Cardiac muscle cell (in vitro differentiated cells and primary cell): Measurements from ENCODE around the gene C7orf57. TPM values are rescaled to one million over a fixed set of nuclear protein-coding genes. Genes with fewer than 3 reads are reported as not detected.

Experiments
- DNase-seq, 2 donors: peaks; one replicate each; pipeline versions ENCODE4 v3.0.0 to v3.0.0-alpha.2; 2010 to 2017; ENCODE audit warnings: low read depth in 1 of 2, low spot score in 1 of 2
- H3K27ac ChIP-seq: fragments of 200-600 bp; sonication (generic); 2 replicates; pipeline ENCODE4 v1.5.1; 2016
- H3K27me3 ChIP-seq: fragments of 200-600 bp; sonication (generic); 2 replicates; pipeline ENCODE4 v1.6.0; 2016; ENCODE audit warnings: control low read depth
- H3K36me3 ChIP-seq: fragments of 200-600 bp; sonication (generic); 2 replicates; pipeline ENCODE4 v1.5.1; 2016; ENCODE audit warnings: control low read depth
- H3K4me1 ChIP-seq: fragments of 200-600 bp; sonication (generic); 2 replicates; pipeline ENCODE4 v1.8.1; 2017; ENCODE audit warnings: low read depth, mild to moderate bottlenecking, mixed run types
- H3K4me3 ChIP-seq: fragments of 200-600 bp; sonication (generic); 2 replicates; pipeline ENCODE4 v1.5.1; 2016; ENCODE audit warnings: mild to moderate bottlenecking
- H3K9me3 ChIP-seq: fragments of 200-600 bp; sonication (generic); 2 replicates; pipeline ENCODE4 v1.5.1; 2017; ENCODE audit warnings: low read depth, mild to moderate bottlenecking, control low read depth
- CTCF ChIP-seq: IDR thresholded peaks from 2 replicates; pipeline ENCODE4 v1.5.1; 2012; ENCODE audit warnings: low read depth, mild to moderate bottlenecking, low read length
- polyA plus RNA-seq: library from polyadenylated mRNA; unstranded; fragments of >200 nt; fragmentation: Nextera tagmentation; extraction: Ambion mirVana; gene quantifications from 2 replicates; pipeline ENCODE4 v1.2.1, GENCODE V29; 2016
- total RNA-seq: library from RNA; depleted of rRNA; stranded (reverse); fragments of >200 nt; gene quantifications from 2 replicates; pipeline ENCODE4 v1.2.3, GENCODE V29; 2016

C7orf57 gene
- total and polyA plus RNA-seq, 2 experiments from 2014 or later: 0.11 TPM; not detected in 1

GRCh38 chr7:48038815-48039506, 3.6 kb downstream of the C7orf57 start:
- H3K4me3 ChIP-seq: no peak overlapping the region
- peaks cover 38% of the 10 kb centered on the region for H3K27me3 ChIP-seq
- H3K36me3 ChIP-seq: no peaks in the 10 kb centered on the region
- TF ChIP-seq CTCF: no peak
- no peaks in the 10 kb centered on the region for H3K4me1 ChIP-seq
- no peaks in the 10 kb centered on the region for H3K9me3 ChIP-seq
- no peak for DNase-seq
- no peak overlapping the region for H3K27ac ChIP-seq

- no peaks in the 10 kb centered on the region for H3K36me3 ChIP-seq
- no peak overlapping the region for H3K27ac ChIP-seq
- no peaks in the 10 kb centered on the region for H3K9me3 ChIP-seq
- DNase-seq: no peak
- H3K4me3 ChIP-seq: no peak overlapping the region
- TF ChIP-seq CTCF: no peak
- H3K27me3 ChIP-seq: peaks cover 19% of the 10 kb centered on the region
- H3K4me1 ChIP-seq: no peaks in the 10 kb centered on the region
Observed at GRCh38 chr7:48040944-48041652, 5.8 kb downstream of the C7orf57 start.

- no peak overlapping the region for H3K27ac ChIP-seq
- DNase-seq: peak in 1 of 2 donors; percentile 45
- TF ChIP-seq CTCF: no peak
- H3K36me3 ChIP-seq: no peaks in the 10 kb centered on the region
- no peaks in the 10 kb centered on the region for H3K4me1 ChIP-seq
- H3K4me3 ChIP-seq: no peak overlapping the region
- no peaks in the 10 kb centered on the region for H3K9me3 ChIP-seq
- H3K27me3 ChIP-seq: peaks cover 14% of the 10 kb centered on the region
Observed at GRCh38 chr7:48041653-48041970, 6.3 kb downstream of the C7orf57 start.

- H3K36me3 ChIP-seq: no peaks in the 10 kb centered on the region
- no peak for TF ChIP-seq CTCF
- no peaks in the 10 kb centered on the region for H3K4me1 ChIP-seq
- DNase-seq: peak in 1 of 2 donors; percentile 68
- H3K27ac ChIP-seq: no peak overlapping the region
- no peaks in the 10 kb centered on the region for H3K9me3 ChIP-seq
- H3K4me3 ChIP-seq: no peak overlapping the region
- H3K27me3 ChIP-seq: peaks cover 8% of the 10 kb centered on the region
Observed at GRCh38 chr7:48042216-48042615, 6.9 kb downstream of the C7orf57 start.

GRCh38 chr7:48042636-48043035, 7.3 kb downstream of the C7orf57 start:
- H3K27ac ChIP-seq: no peak overlapping the region
- TF ChIP-seq CTCF: no peak
- H3K4me3 ChIP-seq: no peak overlapping the region
- H3K27me3 ChIP-seq: peaks cover 4% of the 10 kb centered on the region
- H3K9me3 ChIP-seq: no peaks in the 10 kb centered on the region
- no peaks in the 10 kb centered on the region for H3K36me3 ChIP-seq
- no peaks in the 10 kb centered on the region for H3K4me1 ChIP-seq
- DNase-seq: no peak
